Spleen (tissue), 7 donors: ENCODE results near the gene FIG4.

ENCODE experiments used
- CTCF ChIP-seq, 11 experiments: fragments of 200-600 bp in 7 of 11; fragments of 450-650 bp in 4 of 11; sonication (generic) in 4 of 11; IDR thresholded peaks in 8 of 11; conservative IDR thresholded peaks in 3 of 11; 1 replicate in 7 of 11; 2 replicates in 4 of 11; pipeline versions ENCODE4 v1.4.0 to v1.8.0; 2016 to 2021; ENCODE audit warnings: antibody characterized with exemption in 11 of 11, inconsistent platforms in 4 of 11, mild to moderate bottlenecking in 1 of 11
- POLR2A ChIP-seq, 3 donors: fragments of 450-650 bp; IDR thresholded peaks; one replicate each; pipeline ENCODE4 v1.5.1; 2017; ENCODE audit warnings: antibody characterized with exemption in 3 of 3, mild to moderate bottlenecking in 1 of 3
- POLR2AphosphoS5 ChIP-seq, 3 donors: sonication (generic); formaldehyde crosslinking; IDR thresholded peaks; one replicate each; pipeline ENCODE4 v1.5.1; 2017; ENCODE audit warnings: antibody characterized with exemption in 3 of 3
- donor health status: DM: no; HTN: no; CAD: no; lungs with moderate emphysema.
- donor health status: DM: no; HTN: no; CAD: no.
- donor health status: DM: no; HTN: no; CAD: no.

GRCh38 chr6:109790131-109790530 is 99.0 kb downstream of the FIG4 start:
- TF ChIP-seq CTCF (IDR thresholded peaks at IDR 0.05 in 8 of 11, conservative IDR thresholded peaks at IDR 0.05 in 3 of 11) (no peak), POLR2A (IDR thresholded peaks at IDR 0.05) (no peak), POLR2AphosphoS5 (IDR thresholded peaks at IDR 0.05) (no peak)
